Measurements from ENCODE around the gene SHROOM2.

SHROOM2 gene

DNA sequence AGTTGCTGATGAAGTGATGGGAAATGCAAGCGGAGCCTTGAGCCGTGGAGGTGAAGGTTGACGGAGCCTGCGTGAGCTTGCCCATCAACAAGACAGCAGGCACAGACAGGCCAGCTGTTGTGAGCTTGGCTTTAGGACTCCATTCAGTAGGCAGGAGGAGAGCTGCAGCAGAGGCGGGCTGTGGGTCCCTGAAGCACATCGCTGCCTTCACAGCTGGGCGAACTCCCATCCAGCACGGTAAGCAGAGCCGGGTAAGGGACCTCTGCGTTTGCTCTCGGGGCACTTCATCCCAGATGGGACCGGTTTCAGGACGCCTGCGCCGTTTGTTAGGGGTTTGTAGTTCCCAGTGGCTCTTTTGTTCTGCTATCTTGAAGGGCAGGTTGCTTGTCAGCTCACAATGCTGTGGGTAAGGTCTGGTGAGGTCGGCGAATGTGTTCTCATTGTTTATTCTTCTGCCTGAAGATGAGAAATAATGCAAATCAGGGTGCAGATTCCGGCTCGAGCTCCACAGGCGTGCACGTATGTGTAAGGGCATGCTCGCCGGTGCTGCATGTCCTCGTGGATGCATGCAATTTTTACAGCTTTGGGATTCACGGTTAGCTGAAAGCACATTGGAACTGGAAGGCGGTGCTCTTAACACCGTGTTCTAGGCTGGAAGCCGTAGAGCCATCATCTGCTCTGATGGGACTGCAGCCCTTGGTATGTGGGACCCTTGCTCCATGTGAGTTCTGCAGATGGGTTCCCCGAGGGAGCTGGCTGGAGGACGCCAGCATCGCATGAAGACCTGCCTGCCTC, 126.3 kb downstream of the SHROOM2 start:
- TF ChIP-seq, protein P1, sequence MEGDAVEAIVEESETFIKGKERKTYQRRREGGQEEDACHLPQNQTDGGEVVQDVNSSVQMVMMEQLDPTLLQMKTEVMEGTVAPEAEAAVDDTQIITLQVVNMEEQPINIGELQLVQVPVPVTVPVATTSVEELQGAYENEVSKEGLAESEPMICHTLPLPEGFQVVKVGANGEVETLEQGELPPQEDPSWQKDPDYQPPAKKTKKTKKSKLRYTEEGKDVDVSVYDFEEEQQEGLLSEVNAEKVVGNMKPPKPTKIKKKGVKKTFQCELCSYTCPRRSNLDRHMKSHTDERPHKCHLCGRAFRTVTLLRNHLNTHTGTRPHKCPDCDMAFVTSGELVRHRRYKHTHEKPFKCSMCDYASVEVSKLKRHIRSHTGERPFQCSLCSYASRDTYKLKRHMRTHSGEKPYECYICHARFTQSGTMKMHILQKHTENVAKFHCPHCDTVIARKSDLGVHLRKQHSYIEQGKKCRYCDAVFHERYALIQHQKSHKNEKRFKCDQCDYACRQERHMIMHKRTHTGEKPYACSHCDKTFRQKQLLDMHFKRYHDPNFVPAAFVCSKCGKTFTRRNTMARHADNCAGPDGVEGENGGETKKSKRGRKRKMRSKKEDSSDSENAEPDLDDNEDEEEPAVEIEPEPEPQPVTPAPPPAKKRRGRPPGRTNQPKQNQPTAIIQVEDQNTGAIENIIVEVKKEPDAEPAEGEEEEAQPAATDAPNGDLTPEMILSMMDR (IDR thresholded peaks at IDR 0.05; ENCODE audit: low read depth, low read length) = no peak
- no peak for DNase-seq (ENCODE audit: extremely low read depth, low read depth)

DNA sequence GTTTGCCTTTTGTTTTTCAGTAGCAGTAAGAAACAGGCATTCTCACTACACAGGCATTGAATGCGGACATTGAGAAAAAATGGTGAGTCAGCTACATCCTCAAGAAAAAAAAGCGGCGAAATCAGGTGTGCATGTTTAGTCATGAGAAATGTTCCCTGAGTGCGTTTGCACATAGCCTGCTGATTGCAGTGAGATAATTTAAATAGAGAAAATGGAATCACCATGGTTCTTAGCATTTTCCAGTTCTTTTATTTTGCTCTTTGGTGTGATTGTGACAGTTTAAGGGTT, 126.9 kb downstream of the SHROOM2 start:
- DNase-seq (ENCODE audit: extremely low read depth, low read depth) = no peak

DNA sequence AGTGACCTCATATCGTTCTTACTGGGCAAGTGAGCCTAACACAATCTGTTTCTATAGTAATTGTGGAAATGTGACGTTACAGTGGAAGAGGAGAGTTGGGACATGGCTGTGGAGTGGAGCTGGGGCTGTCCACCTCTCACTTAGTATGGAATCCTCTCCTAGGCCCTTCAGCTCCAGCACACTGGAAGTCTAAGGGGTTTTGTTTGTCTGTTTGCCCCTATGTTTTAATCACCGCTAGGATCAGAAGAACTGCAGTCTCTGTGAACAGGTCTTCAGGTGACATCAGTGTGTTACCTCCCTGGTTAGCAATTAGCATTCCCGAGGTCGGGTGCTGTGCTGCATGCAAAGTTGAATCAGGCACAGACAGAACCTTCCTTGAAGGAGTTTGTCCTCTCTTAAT, 131.6 kb downstream of the SHROOM2 start:
- TF ChIP-seq, protein P1 (IDR thresholded peaks at IDR 0.05; ENCODE audit: low read depth, low read length) = no peak
- no peak for DNase-seq (ENCODE audit: extremely low read depth, low read depth)

More for the DNA sequence above, 126.9 kb downstream of the SHROOM2 start:
- TF ChIP-seq, protein P1 (IDR thresholded peaks at IDR 0.05; ENCODE audit: low read depth, low read length) = no peak

DNA sequence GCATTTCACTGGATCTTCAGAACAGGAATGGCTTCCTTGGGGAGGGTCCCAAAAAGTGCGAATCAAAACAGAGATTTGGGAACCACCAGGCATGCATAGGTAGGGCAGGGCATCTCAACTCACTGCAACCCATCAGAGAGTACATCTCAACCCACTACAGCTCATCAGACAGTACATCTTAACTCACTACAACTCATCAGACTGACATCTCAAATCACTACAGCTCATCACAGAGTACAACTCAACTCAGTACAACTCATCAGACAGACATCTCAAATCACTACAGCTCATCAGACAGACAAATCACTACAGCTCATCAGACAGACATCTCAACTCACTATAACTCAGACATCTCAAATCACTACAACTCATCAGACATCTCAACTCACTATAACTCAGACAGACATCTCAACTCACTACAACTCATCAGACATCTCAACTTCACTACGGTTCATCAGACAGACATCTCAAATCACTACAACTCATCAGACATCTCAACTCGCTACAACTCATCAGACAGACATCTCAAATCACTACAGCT, 133.5 kb downstream of the SHROOM2 start:
- TF ChIP-seq, protein P1 (IDR thresholded peaks at IDR 0.05; ENCODE audit: low read depth, low read length) = no peak
- DNase-seq (ENCODE audit: extremely low read depth, low read depth) = no peak

DNA sequence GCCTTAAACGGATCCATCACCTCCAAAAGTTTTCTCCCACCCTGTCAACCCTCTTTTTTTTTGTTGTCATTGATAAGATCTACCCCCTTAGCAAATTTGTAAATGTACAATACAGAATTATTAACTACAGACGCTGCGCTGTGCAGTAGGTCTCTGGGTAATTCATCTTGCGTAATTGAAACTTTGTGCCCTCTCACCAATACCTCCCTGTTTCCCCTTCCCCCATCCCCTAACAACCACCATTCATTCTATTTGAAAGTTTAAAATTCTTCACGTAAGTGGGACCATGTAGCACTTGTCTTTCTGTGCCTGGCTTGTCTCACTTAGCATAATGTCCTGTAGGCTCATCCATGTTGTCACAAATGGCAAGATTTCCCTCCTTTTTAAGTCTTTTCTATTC, 135.2 kb downstream of the SHROOM2 start:
- TF ChIP-seq, protein P1 (IDR thresholded peaks at IDR 0.05; ENCODE audit: low read depth, low read length) = no peak
- no peak for DNase-seq (ENCODE audit: extremely low read depth, low read depth)

DNA sequence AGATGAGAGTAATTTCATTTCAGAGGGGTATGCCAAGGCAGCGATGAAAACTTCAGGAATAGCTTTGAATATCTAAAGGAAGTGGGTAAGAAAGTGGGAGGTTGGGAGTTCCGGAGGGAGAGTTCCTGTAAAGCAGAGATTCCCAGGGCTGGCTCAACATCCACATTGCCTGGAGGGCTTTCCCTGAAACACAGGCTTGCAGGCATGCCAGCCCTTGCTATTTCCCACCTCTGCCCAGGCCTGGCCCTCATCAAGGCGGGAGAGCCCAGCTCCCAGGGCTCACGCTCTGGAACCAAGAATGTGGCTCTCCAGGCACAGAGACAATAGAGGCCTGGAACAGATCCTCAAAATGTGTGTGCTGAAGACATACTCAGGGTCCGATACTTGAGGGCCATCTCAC, 137.1 kb downstream of the SHROOM2 start:
- TF ChIP-seq, protein P1 (IDR thresholded peaks at IDR 0.05; ENCODE audit: low read depth, low read length) = no peak
- DNase-seq (ENCODE audit: extremely low read depth, low read depth) = no peak

DNA sequence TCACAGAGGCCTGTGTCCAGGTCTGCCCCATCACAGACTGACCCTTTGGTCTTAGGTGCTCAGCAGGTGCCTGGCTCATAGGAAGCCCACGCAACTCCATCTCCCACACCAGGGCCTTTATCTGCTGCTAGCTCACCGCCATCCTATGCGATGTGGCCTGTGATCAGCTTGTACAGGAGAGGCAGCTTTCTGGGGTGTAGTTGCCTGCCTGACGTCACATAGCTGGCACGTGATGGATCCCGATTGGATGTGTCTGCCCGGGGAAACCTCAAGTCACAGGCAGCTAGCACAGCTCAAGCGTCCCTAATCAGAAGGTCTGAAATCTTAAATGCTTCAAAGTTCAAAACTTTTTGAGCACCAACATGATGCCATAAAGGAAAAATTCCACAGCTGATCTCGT, 139.8 kb downstream of the SHROOM2 start:
- DNase-seq (ENCODE audit: extremely low read depth, low read depth) = no peak
- TF ChIP-seq, protein P1 (IDR thresholded peaks at IDR 0.05; ENCODE audit: low read depth, low read length) = no peak
